HepG2 (cell line): ENCODE results near the gene RRP9. TPM values are rescaled to one million over a fixed set of nuclear protein-coding genes. Genes with fewer than 3 reads are reported as not detected.

Experiments used
- BORCS8-MEF2B ChIP-seq: sonication (generic); formaldehyde crosslinking; IDR thresholded peaks from 2 replicates; pipeline ENCODE4 v1.8.0; 2022; ENCODE audit warnings: mild to moderate bottlenecking, missing genetic modification reagents
- CBX2 ChIP-seq, 2 experiments: fragments of 200-600 bp in 1 of 2; sonication (generic); formaldehyde crosslinking in 1 of 2; IDR thresholded peaks; 2 replicates each; pipeline versions ENCODE4 v1.7.0 to v1.8.1; 2018 to 2022; ENCODE audit warnings: low read depth in 2 of 2, low read length in 1 of 2, mild to moderate bottlenecking in 1 of 2, missing genetic modification reagents in 1 of 2
- CCAR2 ChIP-seq: fragments of 200-400 bp; formaldehyde crosslinking; optimal IDR thresholded peaks from 2 replicates; pipeline ENCODE3; 2018; ENCODE audit warnings: low read depth, mild to moderate bottlenecking, low read length, moderate library complexity
- DNMT3B ChIP-seq: conservative IDR thresholded peaks from 2 replicates; pipeline ENCODE4 v1.6.1; 2016; ENCODE audit warnings: missing biosample characterization, control low read depth
- ERF ChIP-seq: IDR thresholded peaks from 2 replicates; pipeline ENCODE4 v1.6.1; 2018; ENCODE audit warnings: missing biosample characterization, missing genetic modification reagents
- GABPA ChIP-seq, 2 experiments: IDR thresholded peaks; 2 replicates each; pipeline ENCODE4 v1.6.1; 2011 to 2016; ENCODE audit warnings: low read depth in 2 of 2, low read length in 1 of 2, missing biosample characterization in 1 of 2, missing genetic modification characterization in 1 of 2
- HNRNPH1 ChIP-seq: fragments of 200-400 bp; formaldehyde crosslinking; optimal IDR thresholded peaks from 2 replicates; pipeline ENCODE3; 2017; ENCODE audit warnings: mild to moderate bottlenecking, low read depth, low read length
- IRX3 ChIP-seq: sonication (generic); formaldehyde crosslinking; IDR thresholded peaks from 2 replicates; pipeline ENCODE4 v1.8.1; 2023; ENCODE audit warnings: mild to moderate bottlenecking, low read depth, missing genetic modification reagents, borderline replicate concordance
- JUN ChIP-seq: sonication (generic); formaldehyde crosslinking; IDR thresholded peaks from 2 replicates; pipeline ENCODE4 v1.4.0; 2020; ENCODE audit warnings: mild to moderate bottlenecking, missing genetic modification reagents
- KAT7 ChIP-seq: IDR thresholded peaks from 2 replicates; pipeline ENCODE4 v1.6.1; 2018; ENCODE audit warnings: borderline replicate concordance, missing compliant biosample characterization
- KDM5A ChIP-seq: fragments of 200-600 bp; sonication (generic); IDR thresholded peaks from 2 replicates; pipeline ENCODE4 v1.7.0; 2018; ENCODE audit warnings: antibody characterized with exemption, mild to moderate bottlenecking, low read length, borderline replicate concordance
- KLF15 ChIP-seq: sonication (generic); formaldehyde crosslinking; IDR thresholded peaks from 2 replicates; pipeline ENCODE4 v1.8.1; 2023; ENCODE audit warnings: borderline replicate concordance, mild to moderate bottlenecking, inconsistent platforms, missing genetic modification reagents, mixed read lengths
- NCOA2 ChIP-seq: sonication (generic); formaldehyde crosslinking; IDR thresholded peaks from 2 replicates; pipeline ENCODE4 v1.8.0; 2022; ENCODE audit warnings: inconsistent platforms
- PAF1 ChIP-seq: IDR thresholded peaks from 2 replicates; pipeline ENCODE4 v1.6.1; 2016; ENCODE audit warnings: missing genetic modification reagents, missing compliant biosample characterization
- PCBP1 ChIP-seq: fragments of 200-400 bp; formaldehyde crosslinking; IDR thresholded peaks from 2 replicates; pipeline ENCODE4 v1.6.1; 2017; ENCODE audit warnings: mild to moderate bottlenecking, low read depth, low read length, borderline replicate concordance
- SAP130 ChIP-seq: IDR thresholded peaks from 2 replicates; pipeline ENCODE4 v1.6.1; 2016; ENCODE audit warnings: low read depth
- TCF7L2 ChIP-seq: IDR thresholded peaks from 2 replicates; pipeline ENCODE4 v1.6.1; 2011; ENCODE audit warnings: mild to moderate bottlenecking, low read depth, low read length, moderate library complexity
- ZFP1 ChIP-seq: IDR thresholded peaks from 2 replicates; pipeline ENCODE4 v1.6.1; 2016
- ZNF121 ChIP-seq: sonication (generic); formaldehyde crosslinking; IDR thresholded peaks from 2 replicates; pipeline ENCODE4 v1.5.0; 2020; ENCODE audit warnings: mild to moderate bottlenecking, missing genetic modification reagents
- ZNF256 ChIP-seq: sonication (generic); formaldehyde crosslinking; conservative IDR thresholded peaks from 2 replicates; pipeline ENCODE4 v1.4.0; 2020; ENCODE audit warnings: missing genetic modification reagents
- ZNF713 ChIP-seq: sonication (generic); formaldehyde crosslinking; IDR thresholded peaks from 2 replicates; pipeline ENCODE4 v1.4.0; 2020; ENCODE audit warnings: mild to moderate bottlenecking, missing genetic modification reagents
- ZNF883 ChIP-seq: sonication (generic); formaldehyde crosslinking; IDR thresholded peaks from 2 replicates; pipeline ENCODE4 v1.5.1; 2020; ENCODE audit warnings: mild to moderate bottlenecking, missing genetic modification reagents; ENCODE audit errors: not compliant biosample characterization
- polyA plus RNA-seq, 8 experiments: library from polyadenylated mRNA; depleted of rRNA in 3 of 8; stranded (reverse) in 7 of 8; unstranded in 1 of 8; fragments of >200 nt; fragmentation: Illumina TruSeq in 4 of 8; extraction: Trizol in 4 of 8; gene quantifications; 2 replicates each; pipeline versions ENCODE4 v1.2.1 to v1.2.3, GENCODE V29; 2011 to 2016; ENCODE audit warnings: low read depth in 4 of 8, missing spikeins in 1 of 8, mixed read lengths in 1 of 8; ENCODE audit not compliant: insufficient read depth in 1 of 8
- total RNA-seq, 5 experiments: library from RNA; depleted of rRNA; stranded (reverse); fragments of >200 nt; fragmentation: Illumina TruSeq; extraction: Trizol; gene quantifications; 2 replicates each; pipeline ENCODE4 v1.2.3, GENCODE V29; 2016; ENCODE audit warnings: low read depth in 1 of 5
- TF ChIP-seq, protein P1 (sequence below): sonication (generic); formaldehyde crosslinking; IDR thresholded peaks from 2 replicates; pipeline ENCODE4 v1.8.0; 2022; ENCODE audit warnings: low read depth, missing genetic modification reagents
- TF ChIP-seq, protein P2 (sequence below): IDR thresholded peaks from 2 replicates; pipeline ENCODE4 v1.6.1; 2016; ENCODE audit warnings: low read depth, borderline replicate concordance
- TF ChIP-seq, protein P3 (sequence below): sonication (generic); formaldehyde crosslinking; IDR thresholded peaks from 2 replicates; pipeline ENCODE4 v1.8.0; 2022; ENCODE audit warnings: mild to moderate bottlenecking, missing genetic modification reagents, moderate library complexity
- TF ChIP-seq, protein P4 (sequence below): sonication (generic); formaldehyde crosslinking; IDR thresholded peaks from 2 replicates; pipeline ENCODE4 v1.8.0; 2022; ENCODE audit warnings: mild to moderate bottlenecking, missing genetic modification reagents

The RRP9 gene
- total and polyA plus RNA-seq, 2 of the 13 experiments (the other 11 are each of a cell fraction or from before 2014, with no cell fraction given), result 14.8 to 44.0 TPM

DNA sequence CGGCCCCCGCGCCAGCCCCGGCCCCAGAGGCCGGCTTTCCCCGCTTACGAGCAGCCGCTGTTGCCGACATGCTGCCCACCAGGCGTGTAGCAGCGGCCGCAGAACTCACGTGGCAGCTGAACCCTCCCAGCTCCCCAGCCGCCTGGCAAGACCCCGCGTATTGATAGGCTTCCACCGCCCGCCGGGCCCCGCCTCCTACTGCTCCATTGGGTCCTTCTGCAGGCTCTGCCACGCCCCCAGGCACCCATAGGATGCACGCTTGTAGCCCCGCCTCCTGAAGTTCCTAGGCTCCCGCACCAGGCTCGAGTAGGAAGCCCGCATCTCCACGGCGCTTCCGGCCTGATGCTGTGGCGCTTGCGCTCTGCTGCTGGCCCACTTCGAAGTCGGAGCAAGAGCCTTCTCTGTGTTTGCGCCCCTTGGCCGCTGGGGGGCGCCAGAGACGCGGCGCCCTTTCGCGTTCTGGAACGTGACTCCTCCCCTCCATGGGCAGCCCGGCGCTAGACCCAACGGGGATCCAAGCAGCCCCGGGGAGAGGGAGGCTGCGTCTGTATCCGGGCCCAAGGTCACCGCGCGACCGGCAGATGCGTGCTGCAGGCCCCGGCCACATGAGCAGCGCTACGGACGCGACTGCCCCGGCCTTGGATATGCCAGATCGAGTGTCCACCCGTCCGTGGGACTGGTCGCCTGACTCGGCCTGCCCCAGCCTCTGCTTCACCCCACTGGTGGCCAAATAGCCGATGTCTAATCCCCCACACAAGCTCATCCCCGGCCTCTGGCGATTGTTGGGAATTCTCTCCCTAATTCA lies at the start of gene RRP9, which contains the start of gene PARP3 (continued):
- TF ChIP-seq IRX3 (CRISPR knock-in tag) (no peak), TCF7L2 (no peak), ZNF121 (CRISPR knock-in tag) (peak; percentile 48; the same call in 1 of the 2 replicates), CCAR2 (no peak), KAT7 (peak; percentile 91; the same call in 1 of the 2 replicates), ZNF256 (CRISPR knock-in tag) (0 out of 2 replicates have a peak, but pooled peaks have one; percentile 48), DNMT3B (no peak), NCOA2 (CRISPR knock-in tag) (peak; percentile 47; the same call in 1 of the 2 replicates), BORCS8-MEF2B (CRISPR knock-in tag) (no peak; the same call in 1 of the 2 replicates), KDM5A (peak; percentile 33; the same call in 1 of the 2 replicates), ZNF883 (CRISPR knock-in tag) (no peak), HNRNPH1 (no peak), PAF1 (CRISPR knock-in tag) (no peak), ZFP1 (CRISPR knock-in tag) (no peak), KLF15 (CRISPR knock-in tag) (peak; percentile 38; the same call in 1 of the 2 replicates), CBX2 (IDR thresholded peaks at IDR 0.05; ENCODE audit: low read depth, low read length) (no peak), CBX2 (CRISPR knock-in tag; IDR thresholded peaks at IDR 0.05; ENCODE audit: low read depth) (no peak), JUN (CRISPR knock-in tag) (no peak; the same call in 1 of the 2 replicates), ZNF713 (CRISPR knock-in tag) (peak; percentile 94; the same call in 1 of the 2 replicates), SAP130 (CRISPR knock-in tag) (peak; percentile 98), ERF (CRISPR knock-in tag) (peak; percentile 89), GABPA (IDR thresholded peaks at IDR 0.05; ENCODE audit: low read depth, low read length) (no peak), GABPA (CRISPR knock-in tag; IDR thresholded peaks at IDR 0.05; ENCODE audit: low read depth) (peak; percentile 89), PCBP1 (0 out of 2 replicates have a peak, but pooled peaks have one; percentile 64)
- TF ChIP-seq, protein P1, sequence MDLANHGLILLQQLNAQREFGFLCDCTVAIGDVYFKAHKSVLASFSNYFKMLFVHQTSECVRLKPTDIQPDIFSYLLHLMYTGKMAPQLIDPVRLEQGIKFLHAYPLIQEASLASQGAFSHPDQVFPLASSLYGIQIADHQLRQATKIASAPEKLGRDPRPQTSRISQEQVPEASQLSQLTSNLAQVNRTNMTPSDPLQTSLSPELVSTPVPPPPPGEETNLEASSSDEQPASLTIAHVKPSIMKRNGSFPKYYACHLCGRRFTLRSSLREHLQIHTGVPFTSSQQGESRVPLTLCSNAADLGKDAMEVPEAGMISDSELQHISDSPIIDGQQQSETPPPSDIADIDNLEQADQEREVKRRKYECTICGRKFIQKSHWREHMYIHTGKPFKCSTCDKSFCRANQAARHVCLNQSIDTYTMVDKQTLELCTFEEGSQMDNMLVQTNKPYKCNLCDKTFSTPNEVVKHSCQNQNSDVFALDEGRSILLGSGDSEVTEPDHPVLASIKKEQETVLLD, result no peak; the same call in 1 of the 2 replicates
- TF ChIP-seq, protein P2, sequence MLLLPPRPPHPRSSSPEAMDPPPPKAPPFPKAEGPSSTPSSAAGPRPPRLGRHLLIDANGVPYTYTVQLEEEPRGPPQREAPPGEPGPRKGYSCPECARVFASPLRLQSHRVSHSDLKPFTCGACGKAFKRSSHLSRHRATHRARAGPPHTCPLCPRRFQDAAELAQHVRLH (CRISPR knock-in tag), result peak; percentile 91; the same call in 1 of the 2 replicates
- TF ChIP-seq, protein P3, sequence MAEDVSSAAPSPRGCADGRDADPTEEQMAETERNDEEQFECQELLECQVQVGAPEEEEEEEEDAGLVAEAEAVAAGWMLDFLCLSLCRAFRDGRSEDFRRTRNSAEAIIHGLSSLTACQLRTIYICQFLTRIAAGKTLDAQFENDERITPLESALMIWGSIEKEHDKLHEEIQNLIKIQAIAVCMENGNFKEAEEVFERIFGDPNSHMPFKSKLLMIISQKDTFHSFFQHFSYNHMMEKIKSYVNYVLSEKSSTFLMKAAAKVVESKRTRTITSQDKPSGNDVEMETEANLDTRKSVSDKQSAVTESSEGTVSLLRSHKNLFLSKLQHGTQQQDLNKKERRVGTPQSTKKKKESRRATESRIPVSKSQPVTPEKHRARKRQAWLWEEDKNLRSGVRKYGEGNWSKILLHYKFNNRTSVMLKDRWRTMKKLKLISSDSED (CRISPR knock-in tag), result no peak
- TF ChIP-seq, protein P4, sequence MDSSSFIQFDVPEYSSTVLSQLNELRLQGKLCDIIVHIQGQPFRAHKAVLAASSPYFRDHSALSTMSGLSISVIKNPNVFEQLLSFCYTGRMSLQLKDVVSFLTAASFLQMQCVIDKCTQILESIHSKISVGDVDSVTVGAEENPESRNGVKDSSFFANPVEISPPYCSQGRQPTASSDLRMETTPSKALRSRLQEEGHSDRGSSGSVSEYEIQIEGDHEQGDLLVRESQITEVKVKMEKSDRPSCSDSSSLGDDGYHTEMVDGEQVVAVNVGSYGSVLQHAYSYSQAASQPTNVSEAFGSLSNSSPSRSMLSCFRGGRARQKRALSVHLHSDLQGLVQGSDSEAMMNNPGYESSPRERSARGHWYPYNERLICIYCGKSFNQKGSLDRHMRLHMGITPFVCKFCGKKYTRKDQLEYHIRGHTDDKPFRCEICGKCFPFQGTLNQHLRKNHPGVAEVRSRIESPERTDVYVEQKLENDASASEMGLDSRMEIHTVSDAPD (CRISPR knock-in tag), result no peak; the same call in 1 of the 2 replicates
